HK-2 (cell line): ENCODE measurements around the gene ASTN1.
"Not testable (repeated sequence)": the region's sequence is repeated elsewhere in the genome, so short reads cannot be mapped to it uniquely, and the experiment has no call there.

ENCODE experiments used
- DNase-seq: peaks from one replicate; pipeline ENCODE4 v3.0.0-alpha.2; 2018; ENCODE audit not compliant: unreplicated experiment

The ASTN1 gene

DNA sequence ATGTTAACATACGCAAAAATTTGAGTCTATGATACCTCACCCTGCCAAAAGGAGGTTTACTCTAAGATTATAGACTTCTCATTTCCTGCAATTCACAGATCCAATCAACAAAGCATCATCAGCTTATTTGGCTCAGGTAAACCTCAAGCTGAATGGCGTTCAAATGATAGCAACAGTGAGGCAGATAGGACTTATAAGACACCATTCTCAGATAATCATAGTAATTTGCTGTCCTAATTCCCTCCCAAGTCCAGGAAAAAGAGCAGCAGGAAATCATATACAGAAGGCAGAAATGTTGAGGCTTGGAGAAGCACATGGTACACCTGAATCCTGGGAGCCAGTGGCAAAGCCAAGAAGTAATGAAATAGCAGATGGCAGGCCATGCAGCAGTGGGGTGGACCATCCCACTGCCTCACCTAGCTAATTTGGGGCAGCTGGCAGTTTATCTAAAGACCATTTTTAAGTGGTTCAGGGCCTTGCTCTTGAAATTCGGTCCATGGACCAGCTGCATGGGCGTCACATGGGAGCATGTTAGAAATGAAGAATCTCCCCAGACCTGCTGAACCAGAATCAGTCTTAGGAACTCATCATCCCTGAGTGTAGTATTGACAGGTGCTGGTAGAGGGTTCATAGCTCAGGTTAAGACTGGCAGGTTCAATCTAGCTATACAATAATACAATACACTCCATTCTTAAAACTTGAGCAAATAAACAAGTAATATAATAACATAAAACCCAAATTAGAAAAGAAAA lies 57.7 kb downstream of the ASTN1 start:
- no peak for DNase-seq

DNA sequence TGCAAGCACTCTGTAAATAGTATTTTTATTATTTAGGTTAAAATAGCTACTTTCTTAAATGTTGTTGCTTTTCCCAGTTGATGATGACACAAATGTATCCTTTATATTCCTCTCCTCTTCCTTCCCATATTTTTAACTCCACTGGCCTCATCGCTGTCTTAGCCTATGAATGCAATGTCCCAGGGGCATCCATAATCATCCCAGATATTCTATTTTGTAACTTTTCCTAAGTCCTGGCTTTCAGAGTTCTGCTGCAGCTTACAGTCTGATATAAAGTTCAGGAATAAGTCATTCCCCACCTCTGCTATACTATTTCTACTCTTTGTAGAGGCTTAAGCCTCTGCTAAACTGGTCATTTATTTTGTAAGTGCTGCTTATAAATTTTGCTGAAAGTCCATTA lies 58.3 kb downstream of the ASTN1 start:
- DNase-seq, result no peak

DNA sequence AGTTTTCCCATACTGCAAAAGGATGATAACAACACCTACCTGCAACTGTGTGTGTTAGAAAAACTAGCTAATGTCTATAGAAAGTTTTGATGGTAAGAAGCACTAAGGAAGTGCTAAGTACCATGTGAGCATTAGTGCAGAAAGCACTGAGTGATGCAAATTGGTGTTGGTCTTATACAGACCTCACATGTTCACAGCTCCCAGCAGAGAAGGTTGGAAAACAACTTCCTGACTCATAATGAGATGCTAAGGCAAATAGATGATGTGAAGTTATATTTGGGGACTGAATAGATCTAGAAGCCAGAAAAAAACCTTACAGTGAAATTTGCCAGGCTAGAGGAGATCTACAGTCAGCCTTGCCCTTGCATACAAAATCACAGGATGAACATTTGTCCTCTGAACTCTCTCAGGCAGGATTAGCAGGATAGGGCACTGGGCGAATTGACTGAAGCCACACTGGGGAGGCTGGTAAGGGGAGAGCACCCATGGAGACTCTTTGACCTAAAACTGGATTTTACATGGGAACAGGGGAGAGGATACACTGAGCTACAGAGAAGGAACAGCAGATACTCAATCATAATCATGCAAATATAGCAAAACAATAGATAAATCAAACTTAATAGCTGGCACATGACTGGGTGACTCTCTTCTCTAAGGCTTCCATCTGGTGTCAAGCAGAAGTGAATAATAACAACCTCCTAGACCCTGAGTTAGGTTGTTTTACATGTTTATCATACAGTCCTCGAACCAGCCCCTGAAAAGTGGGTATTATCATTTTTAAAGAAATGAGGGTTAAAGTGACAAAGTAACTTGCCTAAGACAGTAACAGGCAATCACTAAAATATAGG lies 61.3 kb downstream of the ASTN1 start:
- no peak for DNase-seq

DNA sequence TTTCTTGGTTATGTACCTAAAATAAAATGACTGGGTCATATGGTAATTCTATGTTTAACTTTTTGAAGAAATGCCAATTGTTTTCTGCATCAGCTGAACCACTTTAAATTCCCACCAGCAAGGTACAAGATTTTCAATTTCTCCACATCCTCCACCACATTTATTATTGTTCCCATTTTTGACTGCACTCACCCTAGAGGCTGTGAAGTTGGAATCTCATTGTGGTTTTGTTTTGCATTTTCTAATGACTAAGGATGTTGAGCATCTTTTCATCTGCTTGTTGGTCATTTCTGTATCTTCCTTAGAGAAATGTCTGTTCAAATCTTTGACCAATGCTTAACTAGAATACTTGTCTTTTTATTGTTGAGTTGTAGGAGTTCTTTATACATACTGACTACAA lies 72.5 kb downstream of the ASTN1 start:
- DNase-seq, result no peak

DNA sequence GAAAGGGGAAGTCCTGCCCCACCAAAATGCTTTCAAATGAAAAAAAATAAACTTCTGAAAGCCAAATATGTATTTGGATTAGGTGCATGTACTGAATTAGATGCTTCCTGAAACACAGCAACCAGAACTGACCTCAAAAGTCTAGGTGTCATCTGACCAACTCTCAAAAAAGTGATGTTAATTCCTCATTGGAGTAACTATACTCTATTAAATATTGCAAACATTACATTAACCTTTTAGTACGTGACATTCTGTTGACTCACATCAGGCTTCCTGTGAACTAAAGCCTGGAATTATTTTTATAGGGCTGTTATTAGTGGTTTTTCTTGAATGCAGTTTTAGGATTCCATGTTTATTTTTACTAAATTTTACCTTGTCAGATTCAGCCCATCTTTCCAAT lies 73.5 kb downstream of the ASTN1 start:
- DNase-seq, result no peak

DNA sequence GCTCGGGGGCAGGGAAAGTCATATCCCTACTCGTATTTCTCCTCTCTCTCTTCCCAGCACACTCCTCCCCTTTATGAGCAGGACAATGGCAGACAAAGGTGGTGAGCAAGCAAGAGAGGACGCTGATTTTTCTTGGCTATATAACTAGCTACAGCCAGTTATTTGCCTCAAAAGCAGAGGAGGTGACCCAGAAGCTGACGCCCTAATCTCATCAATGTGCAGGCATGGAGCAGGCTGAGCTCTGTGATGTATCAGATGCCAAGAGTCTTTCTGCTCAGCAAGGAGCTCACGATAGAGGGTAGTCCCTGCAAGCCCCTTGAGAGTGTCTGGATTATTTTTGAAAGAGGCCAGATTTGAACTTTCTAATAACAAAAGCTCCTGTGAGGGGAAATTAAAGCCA lies 75.5 kb downstream of the ASTN1 start:
- no peak for DNase-seq

DNA sequence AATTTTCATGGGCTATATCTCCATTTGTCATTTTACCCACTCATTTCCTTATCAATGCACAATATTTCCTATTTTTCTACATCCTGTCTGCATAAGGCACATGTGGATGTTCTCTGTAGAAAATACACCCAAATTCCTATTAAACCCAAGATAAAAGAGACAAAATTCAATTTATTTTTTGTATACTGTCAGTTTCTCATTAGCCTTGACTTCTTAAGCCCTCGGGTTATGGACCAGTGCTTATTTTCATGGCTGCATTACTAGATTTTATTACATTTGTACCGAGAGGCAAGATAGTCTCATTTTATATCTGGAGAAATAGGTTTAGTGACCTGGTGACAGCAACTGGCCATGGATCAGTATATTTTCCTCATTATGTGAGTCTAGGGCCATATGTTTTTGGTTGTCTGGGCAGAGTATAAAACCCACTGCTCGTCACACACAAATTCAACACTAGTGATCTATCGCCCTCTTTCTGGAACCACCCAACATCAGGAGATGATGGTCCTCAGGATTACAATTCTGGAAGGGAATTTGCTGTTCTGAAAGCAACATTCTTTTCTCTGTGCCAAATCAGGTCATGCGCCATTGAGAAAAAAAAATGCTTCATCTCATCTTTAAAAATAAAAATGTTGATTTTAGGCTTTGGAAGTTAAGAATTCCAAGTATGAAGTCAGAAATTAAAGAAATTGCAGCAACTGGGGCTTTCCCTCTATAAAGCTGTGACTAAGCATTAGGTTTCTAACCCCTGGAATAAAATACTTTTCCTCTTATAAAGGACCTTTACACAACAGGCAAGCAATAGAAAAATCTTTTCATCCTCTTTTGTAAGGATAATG lies 81.4 kb downstream of the ASTN1 start:
- DNase-seq, result no peak

DNA sequence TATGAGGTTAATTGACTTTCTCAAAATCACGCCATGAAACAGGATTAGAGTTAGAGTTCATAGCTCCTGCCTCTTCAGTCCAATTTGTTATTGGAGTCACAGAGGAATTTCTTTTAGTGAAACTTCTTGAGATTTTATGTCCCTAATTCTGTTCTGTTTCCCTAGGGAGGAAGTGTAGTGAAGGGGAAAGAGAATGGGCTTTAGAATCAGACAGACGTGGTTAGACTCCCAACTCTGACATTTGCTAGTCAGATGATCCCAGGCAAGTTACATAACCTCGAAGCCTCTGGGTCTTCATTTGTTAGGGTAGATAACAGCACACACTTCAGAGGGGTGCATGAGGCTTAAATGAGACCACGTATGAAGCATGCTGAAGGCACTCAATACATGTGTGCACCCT lies 83.9 kb downstream of the ASTN1 start:
- no peak for DNase-seq

DNA sequence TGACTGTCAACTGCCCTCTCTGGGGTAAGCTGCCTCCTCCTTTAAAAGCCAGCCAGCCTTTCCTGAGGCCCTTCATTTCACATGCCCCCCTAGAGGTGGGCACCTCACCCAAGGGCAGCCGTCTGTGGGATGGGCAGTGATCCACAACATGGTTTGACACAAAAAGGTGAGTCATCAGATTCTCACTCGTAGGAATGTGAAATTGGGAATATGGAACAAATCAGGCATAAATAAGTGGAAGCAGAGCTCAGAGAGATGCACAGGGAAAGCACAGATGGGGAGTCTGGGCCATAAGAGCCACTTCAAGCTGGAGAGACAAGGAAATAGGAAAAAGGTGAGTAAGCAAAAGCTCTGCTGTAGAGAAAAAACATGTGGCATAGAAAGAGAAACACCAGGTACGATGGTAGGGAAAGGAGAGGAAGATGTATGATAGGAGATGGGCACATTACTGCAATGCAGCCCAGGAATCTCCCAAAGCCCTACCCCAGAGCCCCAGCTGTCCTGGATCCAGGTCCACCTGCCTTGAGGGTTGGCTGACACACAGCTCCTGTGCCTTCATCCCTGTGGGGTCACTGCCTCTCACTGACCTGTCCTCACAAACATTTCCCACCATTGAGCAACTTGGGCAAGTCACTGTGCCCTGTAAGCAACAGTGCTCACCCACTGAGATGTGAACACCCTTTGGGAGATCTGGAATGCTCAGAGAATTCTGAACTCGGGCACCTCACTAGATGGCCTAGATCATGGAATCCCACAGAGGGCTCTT lies 86.6 kb downstream of the ASTN1 start:
- DNase-seq, result no peak

DNA sequence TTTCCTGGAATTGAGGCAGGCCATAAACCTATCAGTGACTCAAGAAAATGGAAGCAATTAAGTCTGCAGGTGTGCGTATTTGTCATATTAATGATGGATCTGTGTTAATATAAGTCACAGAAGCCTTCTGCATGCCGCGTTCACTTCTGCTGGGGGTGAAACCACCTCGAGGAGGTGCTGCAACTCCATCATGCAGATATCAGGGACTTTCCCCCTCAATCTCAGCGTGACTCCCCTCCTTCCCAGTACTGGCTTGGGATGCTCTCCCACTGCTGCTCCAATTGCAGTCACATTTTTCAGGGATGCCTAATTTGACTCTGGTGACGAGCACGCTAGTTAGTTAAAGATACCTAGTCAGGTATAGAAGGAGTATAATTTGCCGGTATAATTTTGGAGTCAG lies 87.5 kb downstream of the ASTN1 start:
- no peak for DNase-seq

DNA sequence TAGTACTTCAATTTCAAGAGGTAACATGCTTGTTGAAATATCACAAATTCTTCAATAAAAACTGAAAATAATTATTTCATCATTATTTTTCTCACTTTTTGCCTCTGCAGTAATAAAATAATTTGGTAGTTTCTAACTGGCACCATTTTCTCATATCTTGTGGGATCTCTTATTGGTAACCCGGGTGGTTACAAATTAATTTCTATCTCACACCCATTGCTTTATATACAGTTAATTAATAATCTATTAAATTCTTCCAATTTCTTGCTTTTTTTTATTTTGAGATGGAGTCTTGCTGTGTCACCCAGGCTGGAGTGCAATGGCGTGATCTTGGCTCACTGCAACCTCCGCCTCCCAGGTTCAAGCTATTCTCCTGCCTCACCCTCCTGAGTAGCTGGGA lies 89.7 kb downstream of the ASTN1 start:
- DNase-seq, result not testable (repeated sequence)

DNA sequence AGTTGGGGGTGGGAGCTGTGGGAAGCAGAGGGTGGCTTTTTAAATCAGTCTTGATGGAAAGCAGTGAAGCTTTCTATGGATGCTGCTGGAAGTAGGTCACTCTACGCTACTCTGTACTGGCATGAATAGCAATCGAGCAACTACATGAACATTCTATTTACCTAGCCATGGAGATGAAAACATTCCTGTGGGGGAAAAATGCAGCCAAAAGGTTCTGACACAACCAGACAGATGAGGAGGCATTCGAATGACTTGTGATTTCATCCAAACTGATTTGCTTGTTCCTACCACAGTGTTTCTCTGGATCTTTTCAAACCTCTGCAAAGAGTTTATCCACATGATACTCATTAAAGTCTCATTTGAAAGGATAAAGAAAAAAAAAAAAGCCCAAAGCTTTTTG lies 95.0 kb downstream of the ASTN1 start:
- DNase-seq, result no peak

DNA sequence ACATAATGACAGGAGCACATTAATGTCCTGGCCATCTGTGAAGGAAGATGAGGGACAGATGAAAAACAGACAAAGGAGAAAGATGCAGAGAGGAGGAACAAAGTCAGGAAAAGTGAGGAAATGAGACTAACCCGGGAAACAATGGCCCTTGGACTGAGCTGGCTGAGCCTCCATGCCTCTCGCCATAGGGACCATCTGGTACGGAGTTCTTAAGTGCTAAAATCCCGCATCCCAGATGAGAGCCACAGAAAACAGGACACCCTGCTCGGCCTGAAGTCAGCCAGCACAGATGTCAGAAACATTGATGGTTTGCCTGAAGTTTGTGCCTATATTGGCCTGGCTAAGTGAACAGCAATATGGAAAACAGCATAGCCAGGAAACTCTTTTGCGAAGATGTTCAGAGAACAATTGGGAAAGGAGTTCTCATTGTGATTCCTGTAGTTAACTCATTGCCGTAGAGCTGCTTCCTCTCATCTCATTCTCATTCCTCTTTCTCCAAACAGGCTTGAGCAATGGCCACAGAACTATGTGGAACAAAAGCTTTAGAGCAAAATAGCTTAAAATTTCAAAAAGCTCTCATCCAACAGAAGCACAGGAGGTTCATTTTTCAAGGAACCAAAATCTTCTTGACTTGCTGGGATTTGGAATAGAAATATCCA lies 96.6 kb downstream of the ASTN1 start:
- DNase-seq, result no peak

DNA sequence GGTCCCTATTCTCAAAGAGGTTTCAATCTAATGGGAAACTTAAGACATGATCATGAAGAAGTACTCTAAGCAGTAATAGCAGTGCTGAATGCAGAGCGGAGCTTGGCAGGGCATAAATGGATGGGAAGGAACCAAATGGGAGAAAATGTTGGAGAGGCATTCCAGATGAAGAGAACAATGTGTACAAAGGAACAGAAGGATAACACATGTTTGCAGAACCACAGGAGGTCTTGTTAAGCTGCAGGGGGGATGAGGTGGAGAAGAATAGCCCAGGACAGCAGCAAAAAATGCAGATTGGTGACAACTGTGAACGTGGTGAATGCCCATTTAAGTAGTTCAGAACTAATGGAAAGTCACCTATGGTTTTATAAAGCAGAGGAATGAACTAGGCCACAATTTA lies 99.1 kb downstream of the ASTN1 start:
- no peak for DNase-seq

DNA sequence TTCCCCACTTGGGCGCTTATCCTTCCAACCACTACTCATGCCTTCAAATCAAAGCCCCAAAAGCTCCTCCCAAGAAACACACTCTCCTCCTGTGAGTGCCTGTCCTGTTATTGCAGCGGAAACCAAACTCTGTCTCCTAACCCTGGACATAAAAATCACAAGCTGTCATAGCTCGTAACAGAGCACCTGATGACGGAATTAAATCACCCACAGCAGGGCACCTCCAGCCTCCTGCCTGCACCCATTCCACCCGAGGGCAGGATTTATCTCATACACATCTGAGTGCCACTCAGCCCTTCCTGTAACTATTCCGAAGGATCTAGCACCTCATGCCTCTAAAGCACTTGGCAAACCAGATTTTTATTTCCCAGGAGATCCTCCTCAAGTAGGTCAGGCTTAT lies 100.9 kb downstream of the ASTN1 start:
- DNase-seq, result no peak

DNA sequence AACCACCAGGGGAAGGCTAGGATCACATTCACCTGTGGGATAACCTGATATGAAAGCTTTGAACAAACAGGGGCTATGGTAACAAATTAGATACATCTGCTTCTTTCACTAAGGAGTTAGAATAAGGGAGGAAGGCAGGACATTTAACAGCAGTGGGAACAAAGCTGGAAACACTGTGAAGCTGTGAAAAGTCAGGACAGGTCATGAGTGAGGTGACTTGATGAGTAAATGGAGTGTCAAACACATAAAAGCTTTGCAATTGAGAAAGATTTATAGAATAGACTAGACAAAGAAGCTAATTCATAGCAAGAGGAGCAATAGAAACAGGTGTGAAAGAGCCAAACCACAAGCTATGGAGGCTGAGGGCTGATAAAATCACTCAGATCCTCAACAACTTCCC lies 110.0 kb downstream of the ASTN1 start:
- DNase-seq, result no peak

DNA sequence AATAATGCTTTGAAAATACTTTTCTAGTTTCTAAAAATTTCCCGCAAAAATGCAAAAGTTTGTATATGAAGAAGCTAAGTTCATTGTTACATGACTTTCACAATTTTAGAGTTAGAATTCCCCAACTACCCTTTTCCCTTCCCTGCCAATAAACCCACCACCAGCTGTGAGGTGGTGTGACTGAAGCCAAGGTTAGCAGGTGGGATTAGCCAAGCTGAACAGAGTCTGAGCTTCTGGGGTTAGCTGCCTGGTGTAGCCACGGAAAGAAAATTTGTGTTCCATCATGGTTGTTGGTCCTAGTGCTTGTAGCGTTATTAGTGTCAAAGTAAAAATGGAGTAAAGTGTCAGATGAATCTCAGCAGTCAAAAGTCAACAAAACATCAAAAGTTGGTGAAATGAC lies 110.9 kb downstream of the ASTN1 start:
- DNase-seq, result no peak

DNA sequence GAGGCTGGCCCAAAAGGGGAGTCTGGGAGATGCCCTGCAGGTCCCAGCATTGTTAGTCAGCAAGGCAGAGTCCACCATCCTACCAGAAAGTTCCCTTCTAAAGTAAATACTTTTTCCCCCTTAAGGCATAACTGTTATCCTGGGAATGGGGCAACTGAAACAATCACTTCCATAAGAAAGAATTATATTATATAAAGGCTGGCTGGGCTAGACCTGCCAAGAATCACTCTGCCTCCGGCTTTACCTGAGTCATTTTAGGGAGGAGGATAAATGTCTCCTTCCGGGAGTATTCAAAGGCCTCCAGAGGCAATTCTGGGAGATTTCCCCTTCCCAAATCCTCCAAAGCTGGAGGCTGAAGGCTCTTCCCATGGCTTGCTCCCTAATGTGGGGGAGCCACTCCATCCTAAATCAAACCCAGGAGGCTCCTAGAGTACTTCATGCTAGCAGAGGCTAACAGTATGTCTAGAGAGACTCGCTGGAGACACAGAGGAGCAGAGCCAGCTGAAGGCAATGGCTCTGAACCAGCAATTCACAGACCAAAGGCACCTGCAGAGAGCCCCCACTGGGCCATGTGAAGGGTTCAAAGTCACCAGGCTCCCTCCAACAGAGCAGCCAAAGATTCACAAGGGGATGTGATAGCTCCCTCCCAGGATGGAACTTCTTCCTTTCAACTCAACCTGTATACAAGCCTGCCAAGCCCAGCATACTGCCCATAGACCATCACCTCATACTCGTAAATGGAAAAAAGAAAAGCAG lies 116.0 kb downstream of the ASTN1 start:
- no peak for DNase-seq

DNA sequence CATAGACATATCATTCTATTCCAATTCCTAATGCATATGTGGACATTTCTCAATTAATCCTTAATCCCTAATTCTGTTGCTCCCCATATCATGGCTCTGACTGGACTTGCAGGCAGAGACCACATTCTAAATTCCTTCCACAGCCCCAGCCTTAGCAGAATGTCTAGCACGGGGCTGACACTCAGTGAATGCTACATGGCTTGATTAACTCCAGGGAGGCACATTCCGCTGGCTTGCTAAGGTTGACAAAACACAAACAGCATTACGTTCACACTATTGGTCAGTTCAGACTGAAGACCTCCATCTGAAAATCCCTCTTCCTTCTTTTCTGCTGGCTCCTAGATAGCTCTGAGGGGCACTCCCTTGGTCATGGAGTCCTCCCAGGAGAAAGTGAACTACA lies 119.4 kb downstream of the ASTN1 start:
- DNase-seq, result no peak

DNA sequence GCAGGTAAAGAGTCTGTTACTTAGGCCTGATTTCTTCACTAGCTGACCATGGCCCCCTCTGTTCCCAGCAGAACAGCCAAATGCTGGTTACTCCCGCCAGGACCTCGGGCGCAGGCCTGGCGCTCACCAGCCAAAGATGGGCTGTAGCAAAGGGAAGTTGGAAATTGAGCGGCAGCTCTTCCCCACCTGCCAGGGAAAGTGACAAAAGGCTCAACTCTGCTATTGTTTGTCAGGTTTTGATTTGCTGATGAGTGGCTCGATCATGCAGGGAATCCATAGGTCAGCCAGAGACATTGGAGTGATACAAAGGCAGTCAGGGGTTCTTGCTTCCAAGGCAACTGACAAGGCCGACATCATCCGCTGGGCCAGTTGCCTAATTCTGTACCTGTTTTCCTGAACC lies 120.1 kb downstream of the ASTN1 start:
- DNase-seq, result no peak
